Muscle of back (tissue), 11 donors: Measurements from ENCODE around the gene LDLRAD4. TPM values are rescaled to one million over a fixed set of nuclear protein-coding genes. Genes with fewer than 3 reads are reported as not detected.

Source experiments
- DNase-seq, 3 donors: peaks; one replicate each; pipeline versions ENCODE4 v3.0.0 to v3.0.0-alpha.2; 2013
- polyA plus RNA-seq, 10 donors: library from polyadenylated mRNA; unstranded; fragments of 120-200 nt; gene quantifications; one replicate each; pipeline ENCODE4 v1.2.1, GENCODE V29; 2013; ENCODE audit not compliant: insufficient read length in 10 of 10

Gene LDLRAD4
- polyA plus RNA-seq, 10 donors = 6.9 to 15.9 (median 11.2) TPM

- peak; percentile 69 to 90 (median 80) for DNase-seq
These were observed 163.9 kb downstream of the LDLRAD4 start for GRCh38 chr18:13382366-13382953.

DNA sequence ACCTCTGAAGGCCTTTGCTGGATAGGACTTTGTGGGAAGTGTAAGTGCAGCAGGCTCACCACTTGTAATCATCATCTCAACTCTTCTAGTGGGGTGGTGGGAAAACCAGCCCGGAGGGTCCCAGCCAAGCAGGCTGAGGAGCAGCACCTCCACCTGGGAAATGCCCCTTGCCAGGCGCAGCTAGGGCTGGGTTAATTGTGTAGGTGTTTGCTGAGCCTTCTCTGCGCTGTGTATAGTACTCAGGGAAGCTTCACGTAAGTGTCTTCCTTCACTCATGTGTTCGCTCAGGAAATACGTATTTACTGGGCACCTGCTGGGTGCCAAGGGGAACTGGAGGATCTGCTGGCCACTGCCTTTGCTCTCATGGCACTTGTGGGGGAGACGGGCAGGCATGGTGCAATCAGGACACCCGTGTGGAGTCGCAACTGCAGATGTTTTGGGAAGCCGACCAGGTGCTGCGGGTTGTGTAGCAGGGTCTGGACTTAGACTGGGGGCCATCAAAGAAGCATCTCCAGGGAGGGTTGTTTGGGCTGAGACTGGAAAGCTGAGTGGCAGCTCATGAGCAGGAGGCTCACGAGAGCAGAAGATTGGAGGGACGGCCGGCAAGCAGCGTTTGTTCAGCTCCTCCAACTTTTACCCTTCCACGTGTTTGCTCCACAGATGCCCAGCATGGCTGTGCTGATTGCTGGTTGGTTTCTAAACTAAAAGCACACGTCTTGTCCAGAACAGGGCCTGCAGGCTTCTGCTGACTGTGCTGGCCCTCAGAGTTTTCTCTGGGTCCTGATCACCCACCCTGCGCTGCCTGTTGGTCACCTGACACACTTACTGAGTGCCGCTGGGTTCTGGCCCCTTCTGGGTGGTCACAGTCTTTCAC, 164.6 kb downstream of the LDLRAD4 start:
- no peak for DNase-seq

DNA sequence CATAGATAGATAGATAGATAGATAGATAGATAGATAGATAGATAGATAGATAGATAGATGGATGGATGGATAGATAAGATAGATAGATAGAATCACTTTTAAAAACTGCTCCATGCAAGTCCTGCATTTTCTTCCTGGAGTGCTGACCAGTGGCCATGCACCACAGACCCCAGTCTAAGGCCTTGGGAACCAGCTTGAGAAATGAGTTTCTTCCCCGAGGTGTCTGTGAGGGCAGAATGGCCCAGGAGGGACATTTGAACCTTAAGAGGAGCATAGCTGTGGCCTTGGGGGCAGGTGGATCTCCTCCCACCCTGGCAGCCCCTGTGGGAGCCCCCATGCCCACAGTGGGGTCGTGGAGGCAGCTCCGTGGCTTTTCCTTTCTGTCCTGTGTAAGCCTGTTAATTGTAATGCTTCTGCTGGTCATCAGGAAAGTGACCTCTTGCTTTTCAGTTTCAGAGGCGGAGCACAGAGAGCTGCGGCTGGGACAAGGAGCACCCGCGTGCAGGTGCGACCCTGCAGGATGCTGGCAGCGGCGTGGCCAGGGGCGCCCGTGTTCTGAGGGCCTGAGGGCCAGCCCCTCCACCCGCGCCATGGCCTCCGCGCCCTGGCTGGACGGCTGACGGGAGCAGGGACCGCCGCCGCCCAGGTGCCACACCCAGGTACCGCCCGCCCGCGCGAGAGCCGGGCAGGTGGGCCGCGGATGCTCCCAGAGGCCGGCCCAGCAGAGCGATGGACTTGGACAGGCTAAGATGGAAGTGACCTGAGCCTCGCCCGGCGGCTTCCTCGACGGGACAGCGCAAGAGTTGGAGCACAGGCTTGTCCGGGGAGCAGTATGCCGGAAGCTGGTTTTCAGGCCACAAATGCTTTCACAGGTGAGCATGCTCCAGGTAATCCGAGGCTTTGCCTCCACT, 168.6 kb downstream of the LDLRAD4 start:
- no peak for DNase-seq

- peak in 2 of 3 donors; percentile 19 to 33 for DNase-seq
These were observed 169.4 kb downstream of the LDLRAD4 start for GRCh38 chr18:13387855-13388548.

DNA sequence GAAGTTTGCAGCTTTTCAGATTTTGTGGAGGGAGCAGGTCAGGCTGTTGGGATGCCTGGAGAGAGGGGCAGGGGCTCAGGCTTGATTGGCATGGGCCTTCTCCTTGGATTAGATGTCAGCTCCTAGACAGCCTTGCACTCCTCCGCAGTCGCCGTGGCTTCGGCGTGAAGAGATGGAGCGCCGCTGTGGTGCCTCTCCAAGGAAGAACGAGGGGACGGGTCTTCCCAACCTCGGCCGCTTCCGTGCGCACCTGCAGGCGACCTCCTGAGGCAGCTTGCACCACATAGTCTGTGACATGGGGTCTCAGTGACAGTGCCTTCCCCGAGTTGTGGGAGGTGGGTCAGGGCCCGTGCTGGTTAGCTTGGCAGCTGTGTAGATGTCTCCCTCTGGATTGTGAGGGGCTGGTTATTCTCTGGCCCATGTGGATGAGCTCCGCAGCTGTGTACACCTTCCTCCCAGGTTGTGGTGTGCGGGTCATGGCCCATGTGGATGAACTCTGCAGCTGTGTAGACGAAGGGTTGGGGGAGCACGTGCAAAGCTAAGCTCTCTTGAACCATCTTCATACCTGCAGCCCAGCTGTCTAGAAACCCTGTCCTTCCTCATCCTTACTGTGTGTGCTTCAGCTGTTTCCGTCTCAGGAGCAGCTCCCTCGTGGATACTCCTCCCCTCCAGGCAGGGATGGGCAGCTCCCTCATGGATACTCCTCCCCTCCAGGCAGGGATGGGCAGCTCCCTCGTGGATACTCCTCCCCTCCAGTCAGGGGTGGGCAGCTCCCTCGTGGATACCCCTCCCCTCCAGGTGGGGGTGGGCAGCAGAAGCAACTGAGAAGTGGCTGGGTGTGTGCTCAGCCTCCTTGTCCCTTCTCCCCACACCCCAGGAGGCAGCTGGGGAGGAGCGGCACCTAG, 170.3 kb downstream of the LDLRAD4 start:
- no peak for DNase-seq

- DNase-seq = no peak
These were observed 171.1 kb downstream of the LDLRAD4 start for GRCh38 chr18:13389491-13390131.

GRCh38 chr18:13390196-13390595, 171.6 kb downstream of the LDLRAD4 start:
- no peak for DNase-seq

DNA sequence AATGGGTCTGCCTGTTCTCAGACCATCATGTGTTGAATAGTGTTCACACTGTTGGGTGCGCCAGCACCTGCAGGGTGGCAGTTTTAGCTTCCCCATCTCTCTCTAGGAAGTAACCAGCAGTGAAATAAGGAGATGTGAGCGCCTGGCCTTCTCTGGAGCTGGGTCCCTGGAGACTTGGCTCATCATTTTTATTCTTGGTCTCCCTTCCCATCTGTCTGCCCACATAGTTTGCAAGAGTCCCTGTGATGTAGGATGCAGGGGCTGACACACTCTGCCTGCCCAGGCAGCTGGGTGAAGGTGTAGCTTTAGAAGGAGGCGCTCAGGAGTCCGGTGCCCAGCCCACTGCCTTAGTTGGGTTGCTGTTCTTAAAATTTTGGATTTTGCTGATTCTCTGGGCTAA, 172.2 kb downstream of the LDLRAD4 start:
- DNase-seq = no peak

DNA sequence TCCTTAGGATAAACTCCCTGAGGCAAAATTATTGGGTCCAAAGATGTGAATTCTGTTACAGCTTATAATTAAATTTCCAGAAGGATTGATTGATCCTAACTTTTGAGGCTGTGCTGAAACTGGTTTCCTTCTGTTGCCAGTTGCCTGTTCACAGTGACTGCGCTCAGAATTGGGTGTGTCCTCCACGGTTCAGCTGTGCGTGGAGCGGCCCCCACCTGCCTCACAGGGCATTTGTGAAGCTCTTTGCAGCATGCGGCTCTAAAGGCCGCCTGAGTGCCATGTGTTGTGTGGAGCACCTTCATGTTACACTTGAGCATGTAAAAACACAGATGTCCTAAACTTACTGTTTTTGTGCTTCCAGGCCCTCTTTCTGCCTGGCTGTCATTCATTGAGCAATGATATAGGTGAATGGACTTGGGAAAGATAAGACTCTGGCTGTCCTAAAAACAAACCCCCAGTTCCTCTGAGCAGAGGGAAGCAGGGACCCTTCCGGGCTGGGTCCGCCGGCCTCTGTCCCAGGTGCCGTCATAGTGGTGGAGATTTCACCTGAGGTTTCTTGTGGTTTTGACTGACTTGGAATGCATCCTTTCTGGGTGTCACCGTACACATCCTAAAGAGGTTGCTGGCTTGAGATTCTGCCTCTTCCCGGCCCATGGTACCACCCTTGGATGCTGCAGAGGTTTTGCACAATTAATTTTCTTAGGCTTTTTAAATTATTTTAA, 173.6 kb downstream of the LDLRAD4 start:
- DNase-seq = no peak

DNA sequence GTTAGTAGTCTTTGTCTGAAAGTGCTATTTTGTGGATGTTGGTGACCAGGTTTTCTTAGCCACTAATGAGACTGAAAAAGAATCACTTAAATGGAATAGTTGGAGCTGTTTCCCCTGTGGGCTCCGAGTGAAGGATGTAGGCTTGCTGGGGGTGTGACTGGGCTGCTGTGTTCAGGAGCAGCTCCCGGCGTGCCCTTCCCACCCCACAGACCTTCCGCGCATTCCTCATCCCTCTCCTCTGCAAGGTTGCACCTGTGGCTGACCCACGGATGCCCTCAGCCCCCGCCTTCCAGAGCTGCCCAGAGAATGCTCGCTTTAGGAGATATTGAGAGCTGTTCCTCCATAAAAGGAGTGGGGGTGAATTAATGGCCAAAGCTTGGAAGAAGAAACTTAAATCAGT, 174.3 kb downstream of the LDLRAD4 start:
- no peak for DNase-seq

GRCh38 chr18:13393338-13393737, 174.8 kb downstream of the LDLRAD4 start:
- no peak for DNase-seq

GRCh38 chr18:13394801-13395200, 176.2 kb downstream of the LDLRAD4 start:
- DNase-seq = no peak

DNA sequence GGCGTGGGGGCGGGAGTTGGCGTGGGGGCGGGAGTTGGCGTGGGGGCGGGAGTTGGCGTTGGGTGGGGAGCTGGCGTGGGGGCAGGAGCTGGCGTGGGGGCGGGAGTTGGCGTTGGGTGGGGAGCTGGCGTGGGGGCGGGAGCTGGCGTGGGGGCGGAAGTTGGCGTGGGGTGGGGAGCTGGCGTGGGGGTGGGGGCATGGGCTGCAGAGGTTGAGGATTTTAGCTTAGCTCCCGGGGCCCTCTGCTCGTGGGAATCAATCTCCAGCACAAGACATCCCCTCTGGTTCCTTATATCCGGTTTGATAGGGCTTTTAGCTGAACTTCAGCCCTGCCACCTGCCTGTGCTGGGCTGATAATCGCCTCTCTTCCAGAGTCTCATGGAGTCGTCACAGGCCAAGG, 177.0 kb downstream of the LDLRAD4 start:
- DNase-seq = no peak

DNA sequence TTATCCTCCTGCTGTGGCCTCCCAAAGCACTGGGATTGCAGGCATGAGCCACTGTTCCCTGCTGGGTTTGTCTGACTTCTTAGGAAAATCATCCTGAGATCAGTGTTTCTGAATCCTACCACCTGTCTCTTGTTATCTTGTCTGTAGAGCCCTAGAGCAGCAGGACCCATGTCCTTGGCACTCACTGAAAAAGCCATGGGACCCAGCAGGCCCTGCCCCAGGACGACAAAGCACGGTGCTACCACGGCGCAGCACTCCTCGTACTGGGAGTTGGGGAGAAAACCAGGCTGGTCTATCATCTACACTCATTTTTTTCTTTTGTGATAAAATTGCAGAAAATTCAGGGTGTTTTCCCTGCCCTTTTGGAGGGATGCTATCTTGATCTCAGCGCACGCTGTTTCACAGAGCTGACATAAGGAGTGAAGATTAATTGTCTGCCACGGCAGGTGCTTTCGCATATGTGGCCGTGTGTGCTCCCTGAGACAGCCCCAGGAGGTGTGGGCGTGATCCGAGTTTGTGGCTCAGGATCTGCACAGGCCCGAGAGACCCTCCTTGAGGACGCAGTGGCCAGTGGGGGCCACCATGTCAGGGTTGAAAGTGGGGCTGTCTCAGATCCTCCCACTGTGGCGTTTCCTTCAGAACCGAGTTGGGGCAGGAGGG, 179.1 kb downstream of the LDLRAD4 start:
- no peak for DNase-seq

DNA sequence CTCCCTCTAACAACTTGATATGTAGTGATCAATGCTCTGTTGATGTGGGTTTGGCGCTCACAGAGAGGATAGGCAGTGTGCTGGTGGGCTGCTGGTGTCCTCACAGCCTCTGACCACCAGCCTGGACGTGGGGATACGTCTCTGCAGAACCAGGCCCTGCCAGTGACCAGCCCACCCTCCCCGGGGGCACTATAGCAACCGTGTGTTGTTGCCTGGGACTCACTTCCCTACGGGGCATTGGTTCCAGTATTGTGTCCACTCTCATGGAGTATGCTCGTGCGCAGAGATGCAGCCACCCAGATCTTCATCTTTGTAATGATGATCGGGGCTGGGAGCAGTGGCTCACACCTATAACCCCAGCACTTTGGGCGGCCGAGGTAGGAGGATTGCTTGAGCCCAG, 180.1 kb downstream of the LDLRAD4 start:
- DNase-seq = no peak

GRCh38 chr18:13399511-13399910, 181.0 kb downstream of the LDLRAD4 start:
- no peak for DNase-seq

- no peak for DNase-seq
These were observed 182.2 kb downstream of the LDLRAD4 start for GRCh38 chr18:13400636-13401315.

DNA sequence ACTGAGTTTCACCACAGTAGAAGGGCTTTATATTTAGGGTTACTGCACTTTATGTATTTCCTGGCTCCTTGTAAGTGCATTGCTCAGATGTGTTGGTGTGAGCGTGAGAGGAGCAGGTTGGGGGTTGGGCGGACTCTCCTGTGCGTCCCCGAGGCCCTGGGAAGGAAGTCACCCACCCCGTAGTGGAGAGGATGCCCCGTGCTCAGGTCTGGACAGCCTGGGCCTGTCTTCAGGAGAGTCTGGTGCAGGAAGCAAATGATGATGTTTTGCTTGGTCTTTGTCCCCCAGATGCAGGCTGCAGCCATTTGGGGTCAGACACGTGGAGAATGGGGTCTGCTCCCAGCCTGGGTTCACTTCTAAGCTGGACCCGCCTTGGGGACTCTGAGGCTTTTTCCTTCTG, 182.8 kb downstream of the LDLRAD4 start:
- no peak for DNase-seq
